ENCODE results near the gene IDE. TPM values are rescaled to one million over a fixed set of nuclear protein-coding genes. Genes with fewer than 3 reads are reported as not detected.
A peak's percentile ranks its signal among the peaks of the same experiment; 100 is the strongest.

IDE gene
- total and polyA plus RNA-seq, 2 of the 13 experiments (the other 11 are each of a cell fraction or from before 2014, with no cell fraction given): 16.1 to 52.1 TPM

DNA sequence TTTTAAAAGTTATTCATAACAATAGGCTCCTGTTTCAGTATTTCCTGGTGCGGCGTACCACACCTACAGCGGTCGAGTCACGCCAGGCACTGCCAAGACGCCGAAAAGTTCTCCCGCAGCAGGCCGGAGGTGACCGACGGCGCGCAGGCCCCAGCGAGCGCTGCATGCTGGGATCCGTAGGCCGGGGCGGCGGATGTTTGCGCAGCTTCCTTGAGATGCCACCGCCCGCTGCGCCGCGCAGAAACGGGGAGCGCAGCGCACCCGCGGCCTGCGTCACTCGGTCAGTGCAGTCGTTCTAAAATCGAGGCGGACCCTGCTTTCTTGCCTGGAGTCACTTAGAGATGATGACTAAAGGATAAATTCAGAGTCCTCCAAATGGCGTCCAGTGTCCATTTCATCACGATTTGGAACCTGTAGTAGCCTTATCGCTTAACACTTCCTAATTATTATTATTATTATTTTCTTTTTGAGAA lies 17.7 kb upstream of the IDE start (continued):
- TF ChIP-seq, protein P1, sequence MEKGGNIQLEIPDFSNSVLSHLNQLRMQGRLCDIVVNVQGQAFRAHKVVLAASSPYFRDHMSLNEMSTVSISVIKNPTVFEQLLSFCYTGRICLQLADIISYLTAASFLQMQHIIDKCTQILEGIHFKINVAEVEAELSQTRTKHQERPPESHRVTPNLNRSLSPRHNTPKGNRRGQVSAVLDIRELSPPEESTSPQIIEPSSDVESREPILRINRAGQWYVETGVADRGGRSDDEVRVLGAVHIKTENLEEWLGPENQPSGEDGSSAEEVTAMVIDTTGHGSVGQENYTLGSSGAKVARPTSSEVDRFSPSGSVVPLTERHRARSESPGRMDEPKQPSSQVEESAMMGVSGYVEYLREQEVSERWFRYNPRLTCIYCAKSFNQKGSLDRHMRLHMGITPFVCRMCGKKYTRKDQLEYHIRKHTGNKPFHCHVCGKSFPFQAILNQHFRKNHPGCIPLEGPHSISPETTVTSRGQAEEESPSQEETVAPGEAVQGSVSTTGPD (CRISPR knock-in tag; IDR thresholded peaks at IDR 0.05): no peak
- TF ChIP-seq RAD21 (CRISPR knock-in tag; IDR thresholded peaks at IDR 0.05) (no peak), ZFYVE20 (CRISPR knock-in tag; IDR thresholded peaks at IDR 0.05; ENCODE audit: borderline replicate concordance, low read depth) (no peak), SP2 (CRISPR knock-in tag; IDR thresholded peaks at IDR 0.05) (peak; percentile 28; the same call in 1 of the 2 replicates), KDM4B (CRISPR knock-in tag; IDR thresholded peaks at IDR 0.05) (peak; percentile 66), ZNF251 (CRISPR knock-in tag; IDR thresholded peaks at IDR 0.05) (no peak), ZMAT3 (CRISPR knock-in tag; conservative IDR thresholded peaks at IDR 0.05) (peak; percentile 83; the same call in 1 of the 2 replicates), ZNF136 (CRISPR knock-in tag; IDR thresholded peaks at IDR 0.05; ENCODE audit: low read depth) (no peak), RFX5 (IDR thresholded peaks at IDR 0.05; ENCODE audit: low read depth, low read length) (no peak), ZSCAN25 (CRISPR knock-in tag; IDR thresholded peaks at IDR 0.05) (peak; percentile 77; the same call in 1 of the 2 replicates), ZNF326 (CRISPR knock-in tag; IDR thresholded peaks at IDR 0.05; ENCODE audit: borderline replicate concordance) (no peak), SRSF9 (IDR thresholded peaks at IDR 0.05; ENCODE audit: borderline replicate concordance, insufficient read depth, low read depth, low read length, poor library complexity, severe bottlenecking) (no peak), ZNF792 (CRISPR knock-in tag; IDR thresholded peaks at IDR 0.05) (peak; percentile 91), ZNF101 (CRISPR knock-in tag; IDR thresholded peaks at IDR 0.05; ENCODE audit: borderline replicate concordance, low read depth) (no peak), ZNF790 (CRISPR knock-in tag; IDR thresholded peaks at IDR 0.05; ENCODE audit: borderline replicate concordance) (0 out of 2 replicates have a peak, but pooled peaks have one; percentile 41), ZNF619 (CRISPR knock-in tag; IDR thresholded peaks at IDR 0.05) (no peak), CBX1 (IDR thresholded peaks at IDR 0.05; ENCODE audit: low read depth) (peak; percentile 90), HOXA7 (CRISPR knock-in tag; IDR thresholded peaks at IDR 0.05) (no peak), ZKSCAN5 (CRISPR knock-in tag; IDR thresholded peaks at IDR 0.05) (no peak)
- TF ChIP-seq, protein P2, sequence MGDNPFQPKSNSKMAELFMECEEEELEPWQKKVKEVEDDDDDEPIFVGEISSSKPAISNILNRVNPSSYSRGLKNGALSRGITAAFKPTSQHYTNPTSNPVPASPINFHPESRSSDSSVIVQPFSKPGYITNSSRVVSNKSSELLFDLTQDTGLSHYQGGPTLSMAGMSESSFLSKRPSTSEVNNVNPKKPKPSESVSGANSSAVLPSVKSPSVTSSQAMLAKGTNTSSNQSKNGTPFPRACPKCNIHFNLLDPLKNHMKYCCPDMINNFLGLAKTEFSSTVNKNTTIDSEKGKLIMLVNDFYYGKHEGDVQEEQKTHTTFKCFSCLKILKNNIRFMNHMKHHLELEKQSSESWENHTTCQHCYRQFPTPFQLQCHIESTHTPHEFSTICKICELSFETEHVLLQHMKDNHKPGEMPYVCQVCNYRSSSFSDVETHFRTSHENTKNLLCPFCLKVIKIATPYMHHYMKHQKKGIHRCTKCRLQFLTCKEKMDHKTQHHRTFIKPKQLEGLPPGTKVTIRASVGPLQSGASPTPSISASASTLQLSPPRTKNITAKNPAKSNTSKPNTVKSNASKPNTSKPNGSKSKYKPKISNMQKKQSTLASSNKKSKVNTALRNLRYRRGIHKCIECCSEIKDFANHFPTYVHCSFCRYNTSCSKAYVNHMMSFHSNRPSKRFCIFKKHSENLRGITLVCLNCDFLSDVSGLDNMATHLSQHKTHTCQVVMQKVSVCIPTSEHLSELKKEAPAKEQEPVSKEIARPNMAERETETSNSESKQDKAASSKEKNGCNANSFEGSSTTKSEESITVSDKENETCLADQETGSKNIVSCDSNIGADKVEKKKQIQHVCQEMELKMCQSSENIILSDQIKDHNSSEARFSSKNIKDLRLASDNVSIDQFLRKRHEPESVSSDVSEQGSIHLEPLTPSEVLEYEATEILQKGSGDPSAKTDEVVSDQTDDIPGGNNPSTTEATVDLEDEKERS (CRISPR knock-in tag; IDR thresholded peaks at IDR 0.05): no peak
- TF ChIP-seq, protein P3, sequence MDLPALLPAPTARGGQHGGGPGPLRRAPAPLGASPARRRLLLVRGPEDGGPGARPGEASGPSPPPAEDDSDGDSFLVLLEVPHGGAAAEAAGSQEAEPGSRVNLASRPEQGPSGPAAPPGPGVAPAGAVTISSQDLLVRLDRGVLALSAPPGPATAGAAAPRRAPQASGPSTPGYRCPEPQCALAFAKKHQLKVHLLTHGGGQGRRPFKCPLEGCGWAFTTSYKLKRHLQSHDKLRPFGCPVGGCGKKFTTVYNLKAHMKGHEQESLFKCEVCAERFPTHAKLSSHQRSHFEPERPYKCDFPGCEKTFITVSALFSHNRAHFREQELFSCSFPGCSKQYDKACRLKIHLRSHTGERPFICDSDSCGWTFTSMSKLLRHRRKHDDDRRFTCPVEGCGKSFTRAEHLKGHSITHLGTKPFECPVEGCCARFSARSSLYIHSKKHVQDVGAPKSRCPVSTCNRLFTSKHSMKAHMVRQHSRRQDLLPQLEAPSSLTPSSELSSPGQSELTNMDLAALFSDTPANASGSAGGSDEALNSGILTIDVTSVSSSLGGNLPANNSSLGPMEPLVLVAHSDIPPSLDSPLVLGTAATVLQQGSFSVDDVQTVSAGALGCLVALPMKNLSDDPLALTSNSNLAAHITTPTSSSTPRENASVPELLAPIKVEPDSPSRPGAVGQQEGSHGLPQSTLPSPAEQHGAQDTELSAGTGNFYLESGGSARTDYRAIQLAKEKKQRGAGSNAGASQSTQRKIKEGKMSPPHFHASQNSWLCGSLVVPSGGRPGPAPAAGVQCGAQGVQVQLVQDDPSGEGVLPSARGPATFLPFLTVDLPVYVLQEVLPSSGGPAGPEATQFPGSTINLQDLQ (CRISPR knock-in tag; IDR thresholded peaks at IDR 0.05): no peak

Data from HepG2 (cell line).